Amniotic epithelial cell (primary cell): ENCODE measurements around the gene GRID1.

Experiments
- DNase-seq: peaks from one replicate; pipeline ENCODE4 v3.0.0-alpha.2; 2010; ENCODE audit warnings: low read depth

GRID1 gene

GRCh38 chr10:86213148-86213547 lies 153.4 kb downstream of the GRID1 start:
- DNase-seq = no peak

- no peak for DNase-seq
Observed at GRCh38 chr10:86212391-86212700, 154.2 kb downstream of the GRID1 start.

- no peak for DNase-seq
Observed at GRCh38 chr10:86211691-86212390, 154.8 kb downstream of the GRID1 start.

- DNase-seq = no peak
Observed at GRCh38 chr10:86210416-86210815, 156.2 kb downstream of the GRID1 start.

GRCh38 chr10:86209726-86210125 lies 156.9 kb downstream of the GRID1 start:
- DNase-seq = no peak

GRCh38 chr10:86207226-86207625 lies 159.4 kb downstream of the GRID1 start:
- DNase-seq = no peak

GRCh38 chr10:86206240-86206579 lies 160.4 kb downstream of the GRID1 start:
- no peak for DNase-seq

GRCh38 chr10:86205306-86206239 lies 161.0 kb downstream of the GRID1 start:
- no peak for DNase-seq

- no peak for DNase-seq
Observed at GRCh38 chr10:86204421-86205305, 161.9 kb downstream of the GRID1 start.

- no peak for DNase-seq
Observed at GRCh38 chr10:86203162-86203905, 163.3 kb downstream of the GRID1 start.

GRCh38 chr10:86202226-86202735 lies 164.3 kb downstream of the GRID1 start:
- DNase-seq = no peak

- DNase-seq = no peak
Observed at GRCh38 chr10:86200867-86201266, 165.7 kb downstream of the GRID1 start.

GRCh38 chr10:86200269-86200668 lies 166.3 kb downstream of the GRID1 start:
- no peak for DNase-seq

- no peak for DNase-seq
Observed at GRCh38 chr10:86199041-86199440, 167.6 kb downstream of the GRID1 start.

GRCh38 chr10:86198271-86198670 lies 168.3 kb downstream of the GRID1 start:
- DNase-seq = no peak

GRCh38 chr10:86197166-86197790 lies 169.3 kb downstream of the GRID1 start:
- DNase-seq = no peak

GRCh38 chr10:86195521-86196157 lies 171.0 kb downstream of the GRID1 start:
- DNase-seq = no peak

GRCh38 chr10:86194684-86195083 lies 171.9 kb downstream of the GRID1 start:
- no peak for DNase-seq

GRCh38 chr10:86193841-86194240 lies 172.8 kb downstream of the GRID1 start:
- DNase-seq = no peak

GRCh38 chr10:86192691-86193090 lies 173.9 kb downstream of the GRID1 start:
- DNase-seq = no peak

- DNase-seq = no peak
Observed at GRCh38 chr10:86192147-86192546, 174.4 kb downstream of the GRID1 start.
